B cell (primary cell): ENCODE data around the gene SMARCAD1. TPM values are rescaled to one million over a fixed set of nuclear protein-coding genes. Genes with fewer than 3 reads are reported as not detected.

Experiments
- ATAC-seq: fragments of 200-7000 bp; cut with Tn5 transposase; one replicate; pipeline ENCODE4 v1.10.0; 2021; ENCODE audit warnings: low read depth, mild to moderate bottlenecking, moderate number of reproducible peaks, moderate library complexity
- CTCF ChIA-PET: fragments of 350-600 bp; sonication (Branson Sonifier 250); formaldehyde crosslinking; loops from one replicate; lab custom pipeline; 2021; ENCODE audit warnings: antibody characterized with exemption, inconsistent platforms; lab: Charles Lee
- POLR2A ChIA-PET: fragments of 350-600 bp; sonication (Branson Sonifier 250); formaldehyde crosslinking; loops from one replicate; lab custom pipeline; 2021; ENCODE audit warnings: antibody characterized with exemption; lab: Charles Lee
- DNase-seq: peaks from one replicate; pipeline ENCODE4 v3.0.0; 2013
- H2AFZ ChIP-seq: 2 replicates; pipeline ENCODE4 v1.6.1; 2012; ENCODE audit warnings: mild to moderate bottlenecking, low read depth, low read length; ENCODE audit not compliant: insufficient read depth, poor library complexity, severe bottlenecking
- H3K27ac ChIP-seq, 2 donors: 1 replicate in 1 of 2; 2 replicates in 1 of 2; pipeline ENCODE4 v1.5.1; 2012 to 2013; ENCODE audit warnings: low read length in 2 of 2, mild to moderate bottlenecking in 2 of 2, moderate library complexity in 1 of 2
- H3K27me3 ChIP-seq, 4 experiments: fragments of 200-600 bp in 1 of 4; sonication (generic) in 1 of 4; replicated peaks in 1 of 4; 1 replicate in 2 of 4; 2 replicates in 2 of 4; pipeline versions ENCODE4 v1.6.1 to v1.7.0; 2013 to 2016; ENCODE audit warnings: low read length in 3 of 4, mild to moderate bottlenecking in 2 of 4, mixed read lengths in 1 of 4, moderate library complexity in 1 of 4; ENCODE audit not compliant: insufficient read depth in 4 of 4, control insufficient read depth in 3 of 4; ENCODE audit errors: control extremely low read depth in 1 of 4
- H3K36me3 ChIP-seq, 2 experiments: replicated peaks in 1 of 2; 1 replicate in 1 of 2; 2 replicates in 1 of 2; pipeline versions ENCODE4 v1.6.1 to v1.7.1; 2013; ENCODE audit warnings: low read length in 1 of 2; ENCODE audit not compliant: insufficient read depth in 2 of 2, control insufficient read depth in 1 of 2; ENCODE audit errors: control extremely low read depth in 1 of 2, extremely low read depth in 1 of 2
- H3K4me1 ChIP-seq, 2 donors: fragments of 200-600 bp in 1 of 2; sonication (generic) in 1 of 2; 1 replicate in 1 of 2; 2 replicates in 1 of 2; pipeline versions ENCODE4 v1.5.1 to v1.6.1; 2013 to 2017; ENCODE audit warnings: low read length in 2 of 2; ENCODE audit not compliant: control insufficient read depth in 2 of 2, insufficient read depth in 2 of 2
- H3K4me2 ChIP-seq: replicated peaks from 2 replicates; pipeline ENCODE3; 2012; ENCODE audit warnings: mild to moderate bottlenecking, low read depth, low read length; ENCODE audit not compliant: poor library complexity, severe bottlenecking
- H3K4me3 ChIP-seq, 5 experiments: fragments of 200-600 bp in 1 of 5; sonication (generic) in 1 of 5; 1 replicate in 3 of 5; 2 replicates in 2 of 5; pipeline versions ENCODE4 v1.5.1 to v1.7.0; 2011 to 2016; ENCODE audit warnings: low read length in 4 of 5, mild to moderate bottlenecking in 4 of 5, low read depth in 2 of 5, control low read depth in 1 of 5, moderate library complexity in 1 of 5; ENCODE audit not compliant: insufficient read depth in 1 of 5; ENCODE audit errors: control extremely low read depth in 1 of 5, extremely low read depth in 1 of 5
- H3K79me2 ChIP-seq: fragments of 200-600 bp; sonication (generic); one replicate; pipeline ENCODE4 v1.6.0; 2016; ENCODE audit warnings: low read length; ENCODE audit not compliant: control insufficient read depth, insufficient read depth
- H3K9ac ChIP-seq: fragments of 200-600 bp; sonication (generic); 2 replicates; pipeline ENCODE4 v1.6.1; 2017; ENCODE audit warnings: mild to moderate bottlenecking, low read length, moderate library complexity
- H3K9me3 ChIP-seq, 3 donors: one replicate each; pipeline versions ENCODE4 v1.6.1 to v1.7.1; 2013; ENCODE audit warnings: low read length in 2 of 3; ENCODE audit not compliant: control insufficient read depth in 2 of 3, insufficient read depth in 1 of 3; ENCODE audit errors: control extremely low read depth in 1 of 3
- H4K20me1 ChIP-seq: 2 replicates; pipeline ENCODE4 v1.6.0; 2012; ENCODE audit warnings: mild to moderate bottlenecking, low read length; ENCODE audit not compliant: insufficient read depth, control insufficient read depth, poor library complexity, severe bottlenecking
- H3K27ac Mint-ChIP-seq: one replicate; pipeline ENCODE4 v1.8.0; 2021; ENCODE audit warnings: mixed read lengths
- H3K27me3 Mint-ChIP-seq: one replicate; pipeline ENCODE4 v1.8.0; 2021; ENCODE audit warnings: mixed read lengths
- H3K4me1 Mint-ChIP-seq: one replicate; pipeline ENCODE4 v1.8.0; 2021; ENCODE audit warnings: mixed read lengths
- H3K4me3 Mint-ChIP-seq: one replicate; pipeline ENCODE4 v1.8.0; 2021; ENCODE audit warnings: mixed read lengths
- H3K9me3 Mint-ChIP-seq: one replicate; pipeline ENCODE4 v1.8.0; 2022; ENCODE audit warnings: mixed read lengths; ENCODE audit not compliant: insufficient read depth
- CTCF ChIP-seq: fragments of 200-600 bp; IDR thresholded peaks from one replicate; pipeline ENCODE4 v1.8.0; 2022; ENCODE audit warnings: antibody characterized with exemption, mild to moderate bottlenecking
- EZH2 ChIP-seq: IDR thresholded peaks from 2 replicates; pipeline ENCODE4 v1.6.1; 2012; ENCODE audit warnings: borderline replicate concordance, low read depth, mild to moderate bottlenecking, moderate library complexity, low read length; ENCODE audit not compliant: insufficient read depth, poor library complexity, severe bottlenecking
- WGBS: methylation state at CpG from one replicate; pipeline ENCODE4 v1.1.5; 2013; ENCODE audit warnings: missing lambda C conversion rate; ENCODE audit not compliant: insufficient coverage; 5-methylcytosine and 5-hydroxymethylcytosine counted together
- intact Hi-C: fragments of 100-400 bp; cut with micrococcal nuclease; formaldehyde crosslinking; loops from one replicate; pipeline ENCODE4 v1.10.0; 2022
- polyA plus RNA-seq: library from polyadenylated mRNA; depleted of rRNA; stranded (reverse); fragments of >200 nt; gene quantifications from 2 replicates; pipeline ENCODE4 v1.2.3, GENCODE V29; 2012
- total RNA-seq, 2 donors: library from RNA; stranded (reverse); fragments of 120-200 nt in 1 of 2; gene quantifications; 1 replicate in 1 of 2; 2 replicates in 1 of 2; pipeline versions ENCODE4 v1.2.3 to v1.2.4, GENCODE V29; 2013 to 2022

Gene SMARCAD1
- total and polyA plus RNA-seq, 2 donors (not counting 1 experiment from before 2014, with no cell fraction given) = 8.2 to 26.7 TPM

GRCh38 chr4:94338681-94339351 is 131.2 kb downstream of the SMARCAD1 start:
- intact Hi-C loops = no loop called here
- H3K9ac ChIP-seq = peak overlapping the region; percentile 39
- CTCF ChIA-PET = interaction anchor here (0.5 to 1.2 kb wide), 2 partner anchors 68 to 110 kb away, joined by 3 to 4 read pairs; no protein-coding TSS in a partner anchor
- H3K27ac ChIP-seq = no peak overlapping the region
- ATAC-seq (no peak), DNase-seq (no peak)
- H3K9me3 ChIP-seq = peaks cover 0 to 3% (median 0%) of the 10 kb centered on the region in 3 donors
- H3K4me1 ChIP-seq = no peaks in the 10 kb centered on the region
- WGBS = 80% methylated on average over 1 of the region's 4 CpGs
- peak overlapping the region in 1 of 5 experiments; percentile 29 for H3K4me3 ChIP-seq
- no peaks in the 10 kb centered on the region for H3K79me2 ChIP-seq
- no peaks in the 10 kb centered on the region for H3K9me3 Mint-ChIP-seq
- H3K27ac Mint-ChIP-seq = no peak overlapping the region
- H4K20me1 ChIP-seq = no peaks in the 10 kb centered on the region
- no peak for TF ChIP-seq CTCF
- TF ChIP-seq EZH2 = no peak
- POLR2A ChIA-PET = no interaction called here
- H3K4me3 Mint-ChIP-seq = peak overlapping the region; percentile 77
- H3K27me3 ChIP-seq = no peaks in the 10 kb centered on the region
- H2AFZ ChIP-seq = peak overlapping the region; percentile 50
- H3K36me3 ChIP-seq = no peaks in the 10 kb centered on the region
- H3K4me2 ChIP-seq = peak overlapping the region; percentile 44
- H3K4me1 Mint-ChIP-seq = peaks cover 13% of the 10 kb centered on the region
- H3K27me3 Mint-ChIP-seq = no peaks in the 10 kb centered on the region

DNA sequence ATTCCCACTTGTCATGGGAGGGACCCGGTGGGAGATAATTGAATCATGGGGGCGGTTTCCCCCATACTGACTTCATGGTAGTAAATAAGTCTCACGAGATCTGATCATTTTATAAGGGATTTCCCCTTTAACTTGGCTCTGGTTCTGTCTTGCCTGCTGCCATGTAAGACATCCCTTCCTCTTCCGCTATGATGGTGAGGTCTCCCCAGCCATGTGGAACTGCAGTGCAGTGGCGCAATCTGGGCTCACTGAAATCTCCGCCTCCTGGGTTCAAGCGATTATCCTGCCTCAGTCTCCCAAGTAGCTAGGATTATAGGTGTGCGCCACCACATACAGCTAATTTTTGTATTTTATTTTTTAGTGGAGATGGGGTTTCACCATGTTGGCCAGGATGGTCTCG is 132.1 kb downstream of the SMARCAD1 start:
- Mint-ChIP-seq H3K27me3 (peaks cover 4% of the 10 kb centered on the region), H3K4me1 (peaks cover 13% of the 10 kb centered on the region), H3K9me3 (no peaks in the 10 kb centered on the region), H3K4me3 (peak overlapping the region; percentile 77), H3K27ac (no peak overlapping the region)
- Histone ChIP-seq H3K36me3 (no peaks in the 10 kb centered on the region), H4K20me1 (no peaks in the 10 kb centered on the region), H3K79me2 (no peaks in the 10 kb centered on the region), H3K9me3 (peaks cover 0 to 3% (median 0%) of the 10 kb centered on the region in 3 donors), H3K9ac (no peak overlapping the region), H3K27ac (no peak overlapping the region), H3K4me2 (peak overlapping the region; percentile 44), H2AFZ (peak overlapping the region; percentile 50), H3K4me1 (no peaks in the 10 kb centered on the region), H3K4me3 (peak overlapping the region in 1 of 5 experiments; percentile 29), H3K27me3 (no peaks in the 10 kb centered on the region)
- DNase-seq (no peak), ATAC-seq (peak; percentile 17)
- POLR2A ChIA-PET = no interaction called here
- 75% methylated on average over 3 of the region's 9 CpGs for WGBS
- CTCF ChIA-PET = interaction anchor here (1.2 kb wide), 1 partner anchor 67 kb away, joined by 4 read pairs; no protein-coding TSS in a partner anchor
- intact Hi-C loops = no loop called here
- TF ChIP-seq CTCF = no peak
- no peak for TF ChIP-seq EZH2
